ENCODE results near the gene RRAGC.
"Not testable (repeated sequence)": the region's sequence is repeated elsewhere in the genome, so short reads cannot be mapped to it uniquely, and the experiment has no call there.

Gene RRAGC

GRCh38 chr1:38858833-38859560 is 575 bp downstream of the RRAGC start:
- no peak for TF ChIP-seq CTCF (IDR thresholded peaks at IDR 0.05; ENCODE audit: low read depth, low read length)
- no peak for DNase-seq (ENCODE audit: extremely low read depth, low read depth)

- no peak for DNase-seq (ENCODE audit: extremely low read depth, low read depth)
- TF ChIP-seq CTCF (IDR thresholded peaks at IDR 0.05; ENCODE audit: low read depth, low read length) = no peak
These were observed 6.8 kb downstream of the RRAGC start for GRCh38 chr1:38852780-38853179.

GRCh38 chr1:38848071-38848470 is 11.5 kb downstream of the RRAGC start:
- no peak for DNase-seq (ENCODE audit: extremely low read depth, low read depth)

GRCh38 chr1:38846210-38846609 is 13.4 kb downstream of the RRAGC start:
- no peak for DNase-seq (ENCODE audit: extremely low read depth, low read depth)
- no peak for TF ChIP-seq CTCF (IDR thresholded peaks at IDR 0.05; ENCODE audit: low read depth, low read length)

More at GRCh38 chr1:38848071-38848470, 11.5 kb downstream of the RRAGC start:
- no peak for TF ChIP-seq CTCF (IDR thresholded peaks at IDR 0.05; ENCODE audit: low read depth, low read length)

GRCh38 chr1:38845088-38845487 is 14.5 kb downstream of the RRAGC start:
- not testable (repeated sequence) for DNase-seq (ENCODE audit: extremely low read depth, low read depth)

- TF ChIP-seq CTCF (IDR thresholded peaks at IDR 0.05; ENCODE audit: low read depth, low read length) = no peak
- no peak for DNase-seq (ENCODE audit: extremely low read depth, low read depth)
These were observed 19.3 kb downstream of the RRAGC start for GRCh38 chr1:38840281-38840680.

GRCh38 chr1:38839363-38839762 is 20.2 kb downstream of the RRAGC start:
- no peak for TF ChIP-seq CTCF (IDR thresholded peaks at IDR 0.05; ENCODE audit: low read depth, low read length)
- no peak for DNase-seq (ENCODE audit: extremely low read depth, low read depth)

- DNase-seq (ENCODE audit: extremely low read depth, low read depth) = not testable (repeated sequence)
These were observed 23.3 kb downstream of the RRAGC start for GRCh38 chr1:38836316-38836715.
